Measurements from ENCODE around the gene CYP11A1.

CYP11A1 gene

GRCh38 chr15:74378848-74379247 is 11.4 kb upstream of the CYP11A1 start:
- TF ChIP-seq CTCF (IDR thresholded peaks at IDR 0.05): no peak
- H3K27ac ChIP-seq: no peak overlapping the region
- no peak for DNase-seq (ENCODE audit: low spot score)
- no peak overlapping the region for H3K4me3 ChIP-seq

- Histone ChIP-seq H3K27ac (no peak overlapping the region), H3K4me3 (no peak overlapping the region)
- no peak for TF ChIP-seq CTCF (IDR thresholded peaks at IDR 0.05)
- no peak for DNase-seq (ENCODE audit: low spot score)
These were observed 10.7 kb upstream of the CYP11A1 start for GRCh38 chr15:74377831-74378766.

- DNase-seq (ENCODE audit: low spot score): no peak
These were observed 9.6 kb upstream of the CYP11A1 start for GRCh38 chr15:74376825-74377581.

GRCh38 chr15:74376226-74376625 is 8.8 kb upstream of the CYP11A1 start:
- Histone ChIP-seq H3K27ac (no peak overlapping the region), H3K4me3 (no peak overlapping the region)
- TF ChIP-seq CTCF (IDR thresholded peaks at IDR 0.05): no peak
- peak; percentile 52 for DNase-seq (ENCODE audit: low spot score)

More at GRCh38 chr15:74376825-74377581, 9.6 kb upstream of the CYP11A1 start:
- H3K27ac ChIP-seq: no peak overlapping the region
- no peak for TF ChIP-seq CTCF (IDR thresholded peaks at IDR 0.05)
- no peak overlapping the region for H3K4me3 ChIP-seq

- no peak for DNase-seq (ENCODE audit: low spot score)
- peak; percentile 62 for TF ChIP-seq CTCF (IDR thresholded peaks at IDR 0.05)
- Histone ChIP-seq H3K27ac (no peak overlapping the region), H3K4me3 (no peak overlapping the region)
These were observed 7.9 kb upstream of the CYP11A1 start for GRCh38 chr15:74375303-74375693.

GRCh38 chr15:74374648-74375302 is 7.3 kb upstream of the CYP11A1 start:
- TF ChIP-seq CTCF (IDR thresholded peaks at IDR 0.05): no peak
- Histone ChIP-seq H3K4me3 (peak overlapping the region; percentile 77), H3K27ac (no peak overlapping the region)
- DNase-seq (ENCODE audit: low spot score): peak; percentile 47

Measured in coronary artery (tissue), 2 donors.